Uterus (tissue), 2 donors: ENCODE data around the gene PLA1A.

ENCODE experiments used
- POLR2A ChIP-seq, 2 donors: fragments of 450-650 bp; IDR thresholded peaks; one replicate each; pipeline ENCODE4 v1.6.1; 2016; ENCODE audit warnings: antibody characterized with exemption in 2 of 2, mild to moderate bottlenecking in 1 of 2, moderate library complexity in 1 of 2
- TF ChIP-seq, protein P1 (sequence below), 4 experiments: fragments of 200-600 bp in 2 of 4; fragments of 450-650 bp in 2 of 4; sonication (generic) in 2 of 4; IDR thresholded peaks; one replicate each; pipeline ENCODE4 v1.5.1; 2016 to 2019; ENCODE audit warnings: antibody characterized with exemption in 4 of 4, mild to moderate bottlenecking in 2 of 4, moderate library complexity in 1 of 4

DNA sequence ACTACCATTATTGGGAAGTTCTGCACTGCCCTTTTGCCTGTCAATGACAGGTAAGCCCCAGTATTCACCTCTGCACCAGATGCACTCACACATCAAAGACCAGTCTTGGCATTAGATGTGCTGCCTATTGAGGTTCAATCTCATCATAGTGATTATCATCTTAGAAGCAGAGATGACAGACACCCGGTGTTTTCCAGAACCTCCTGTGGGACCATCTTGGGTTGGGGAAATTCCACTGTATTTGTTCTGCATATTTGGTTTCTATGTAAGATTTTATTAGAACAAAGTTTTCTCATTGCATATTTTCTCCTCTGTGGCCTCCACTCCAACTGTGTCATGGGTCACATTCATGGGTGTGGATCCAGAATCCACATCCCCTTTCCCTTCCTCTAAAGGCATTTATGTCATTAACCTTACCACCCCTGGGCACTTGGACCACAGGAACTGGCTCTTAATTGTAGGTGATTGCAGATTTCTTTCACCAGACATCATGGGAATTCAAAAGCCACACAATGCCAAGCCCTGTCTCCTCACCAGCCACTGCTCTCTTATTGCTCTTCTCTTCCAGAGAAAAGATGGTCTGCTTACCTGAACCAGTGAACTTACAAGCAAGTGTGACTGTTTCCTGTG, 31.2 kb downstream of the PLA1A start:
- TF ChIP-seq, protein P1, sequence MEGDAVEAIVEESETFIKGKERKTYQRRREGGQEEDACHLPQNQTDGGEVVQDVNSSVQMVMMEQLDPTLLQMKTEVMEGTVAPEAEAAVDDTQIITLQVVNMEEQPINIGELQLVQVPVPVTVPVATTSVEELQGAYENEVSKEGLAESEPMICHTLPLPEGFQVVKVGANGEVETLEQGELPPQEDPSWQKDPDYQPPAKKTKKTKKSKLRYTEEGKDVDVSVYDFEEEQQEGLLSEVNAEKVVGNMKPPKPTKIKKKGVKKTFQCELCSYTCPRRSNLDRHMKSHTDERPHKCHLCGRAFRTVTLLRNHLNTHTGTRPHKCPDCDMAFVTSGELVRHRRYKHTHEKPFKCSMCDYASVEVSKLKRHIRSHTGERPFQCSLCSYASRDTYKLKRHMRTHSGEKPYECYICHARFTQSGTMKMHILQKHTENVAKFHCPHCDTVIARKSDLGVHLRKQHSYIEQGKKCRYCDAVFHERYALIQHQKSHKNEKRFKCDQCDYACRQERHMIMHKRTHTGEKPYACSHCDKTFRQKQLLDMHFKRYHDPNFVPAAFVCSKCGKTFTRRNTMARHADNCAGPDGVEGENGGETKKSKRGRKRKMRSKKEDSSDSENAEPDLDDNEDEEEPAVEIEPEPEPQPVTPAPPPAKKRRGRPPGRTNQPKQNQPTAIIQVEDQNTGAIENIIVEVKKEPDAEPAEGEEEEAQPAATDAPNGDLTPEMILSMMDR (IDR thresholded peaks at IDR 0.05) = no peak
- TF ChIP-seq POLR2A (IDR thresholded peaks at IDR 0.05) = no peak
